ENCODE data around the gene CUL1.

- TF ChIP-seq POLR2A (IDR thresholded peaks at IDR 0.05; ENCODE audit: low read depth, low read length) = no peak
- TF ChIP-seq TAF1 (IDR thresholded peaks at IDR 0.05; ENCODE audit: borderline replicate concordance, low read depth, low read length) = no peak
- no peak for TF ChIP-seq POLR2AphosphoS5 (IDR thresholded peaks at IDR 0.05; ENCODE audit: low read depth, low read length)
Measured at GRCh38 chr7:148754912-148755311, 56.2 kb downstream of the CUL1 start.
